ENCODE data around the gene GLIS1.

GLIS1 gene

DNA sequence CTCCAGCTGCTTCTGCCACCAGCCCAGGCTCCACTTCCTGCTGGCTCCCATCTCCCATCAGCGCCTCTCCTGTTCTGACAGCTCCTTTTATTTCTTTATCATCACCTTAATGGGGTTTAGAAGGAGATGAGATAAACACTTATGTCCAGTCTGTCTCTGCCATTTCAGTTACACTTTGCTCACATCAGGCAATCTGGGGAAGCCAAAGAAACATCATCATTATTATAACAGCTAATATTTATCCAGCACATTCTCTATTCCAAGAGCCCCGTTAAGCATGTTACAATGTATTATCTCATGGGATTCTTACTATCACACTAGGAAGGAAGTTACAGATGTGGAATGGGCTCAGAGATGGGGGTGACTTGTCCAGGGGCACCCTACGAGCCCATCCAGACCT is 248.6 kb downstream of the GLIS1 start:
- H3K27ac ChIP-seq (ENCODE audit: low read depth, low read length), result no peak overlapping the region
- H3K9me2 ChIP-seq (replicated peaks; ENCODE audit: control insufficient read depth, low read length), result no peaks in the 10 kb centered on the region
- no peaks in the 10 kb centered on the region for H3K27me3 ChIP-seq (ENCODE audit: control insufficient read depth, low read length)
- H4K20me1 ChIP-seq (ENCODE audit: control insufficient read depth, insufficient read depth, low read depth, low read length), result no peaks in the 10 kb centered on the region
- H3K9me3 ChIP-seq (ENCODE audit: control insufficient read depth, insufficient read depth, low read length), result no peaks in the 10 kb centered on the region
- H3K4me3 ChIP-seq (ENCODE audit: low read length), result no peak overlapping the region
- no peaks in the 10 kb centered on the region for H3K79me2 ChIP-seq (ENCODE audit: control insufficient read depth, low read length)
- H3K4me1 ChIP-seq (ENCODE audit: control insufficient read depth, low read length), result no peaks in the 10 kb centered on the region
- no peak overlapping the region for H3K4me2 ChIP-seq (ENCODE audit: low read length)
- H3F3A ChIP-seq (ENCODE audit: control insufficient read depth, insufficient read depth), result no peaks in the 10 kb centered on the region
- H3K36me3 ChIP-seq (ENCODE audit: control insufficient read depth, low read length), result no peaks in the 10 kb centered on the region
- no peak for TF ChIP-seq CTCF (IDR thresholded peaks at IDR 0.05; ENCODE audit: low read depth, low read length, poor library complexity, severe bottlenecking)
- TF ChIP-seq EZH2phosphoT487 (IDR thresholded peaks at IDR 0.05; ENCODE audit: borderline replicate concordance, low read length), result no peak

DNA sequence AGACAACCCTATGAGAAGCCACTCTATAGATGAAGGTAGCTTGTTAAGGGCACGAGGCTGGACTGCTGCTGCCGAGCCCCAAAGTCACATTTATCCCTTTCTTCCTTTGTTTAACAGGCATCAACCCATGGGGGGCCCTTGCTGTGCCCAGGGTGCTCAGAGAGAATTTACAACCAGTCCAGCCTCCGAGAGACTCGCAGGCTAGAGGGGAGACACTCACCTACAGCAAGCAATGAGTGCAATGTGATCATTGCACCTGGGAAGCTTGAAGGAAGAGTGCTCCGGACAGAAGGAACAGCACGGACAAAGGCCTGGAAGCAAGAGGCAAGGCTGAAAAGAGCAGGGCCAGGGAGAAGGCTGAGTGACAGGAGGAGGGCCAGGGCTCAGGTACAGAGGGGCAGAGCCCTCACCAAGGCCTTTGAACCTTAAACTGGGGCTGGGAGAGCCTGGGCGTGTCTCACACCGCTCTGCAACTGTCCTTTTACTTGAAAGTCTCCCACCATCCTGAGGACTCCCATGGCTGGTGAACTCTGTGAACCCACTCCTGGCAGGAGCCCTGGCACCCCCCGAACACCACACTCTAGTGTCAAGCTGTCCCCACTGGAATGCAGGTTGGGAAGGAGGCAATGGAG is 252.5 kb downstream of the GLIS1 start:
- no peaks in the 10 kb centered on the region for H3K4me1 ChIP-seq (ENCODE audit: control insufficient read depth, low read length)
- no peaks in the 10 kb centered on the region for H3K36me3 ChIP-seq (ENCODE audit: control insufficient read depth, low read length)
- H3K4me2 ChIP-seq (ENCODE audit: low read length), result no peak overlapping the region
- H3K9me2 ChIP-seq (replicated peaks; ENCODE audit: control insufficient read depth, low read length), result no peaks in the 10 kb centered on the region
- H3F3A ChIP-seq (ENCODE audit: control insufficient read depth, insufficient read depth), result no peaks in the 10 kb centered on the region
- no peaks in the 10 kb centered on the region for H3K9me3 ChIP-seq (ENCODE audit: control insufficient read depth, insufficient read depth, low read length)
- H3K4me3 ChIP-seq (ENCODE audit: low read length), result no peak overlapping the region
- TF ChIP-seq CTCF (IDR thresholded peaks at IDR 0.05; ENCODE audit: low read depth, low read length, poor library complexity, severe bottlenecking) (no peak), EZH2phosphoT487 (IDR thresholded peaks at IDR 0.05; ENCODE audit: borderline replicate concordance, low read length) (no peak)
- no peaks in the 10 kb centered on the region for H3K79me2 ChIP-seq (ENCODE audit: control insufficient read depth, low read length)
- no peak overlapping the region for H3K27ac ChIP-seq (ENCODE audit: low read depth, low read length)
- H4K20me1 ChIP-seq (ENCODE audit: control insufficient read depth, insufficient read depth, low read depth, low read length), result no peaks in the 10 kb centered on the region
- H3K27me3 ChIP-seq (ENCODE audit: control insufficient read depth, low read length), result no peaks in the 10 kb centered on the region

DNA sequence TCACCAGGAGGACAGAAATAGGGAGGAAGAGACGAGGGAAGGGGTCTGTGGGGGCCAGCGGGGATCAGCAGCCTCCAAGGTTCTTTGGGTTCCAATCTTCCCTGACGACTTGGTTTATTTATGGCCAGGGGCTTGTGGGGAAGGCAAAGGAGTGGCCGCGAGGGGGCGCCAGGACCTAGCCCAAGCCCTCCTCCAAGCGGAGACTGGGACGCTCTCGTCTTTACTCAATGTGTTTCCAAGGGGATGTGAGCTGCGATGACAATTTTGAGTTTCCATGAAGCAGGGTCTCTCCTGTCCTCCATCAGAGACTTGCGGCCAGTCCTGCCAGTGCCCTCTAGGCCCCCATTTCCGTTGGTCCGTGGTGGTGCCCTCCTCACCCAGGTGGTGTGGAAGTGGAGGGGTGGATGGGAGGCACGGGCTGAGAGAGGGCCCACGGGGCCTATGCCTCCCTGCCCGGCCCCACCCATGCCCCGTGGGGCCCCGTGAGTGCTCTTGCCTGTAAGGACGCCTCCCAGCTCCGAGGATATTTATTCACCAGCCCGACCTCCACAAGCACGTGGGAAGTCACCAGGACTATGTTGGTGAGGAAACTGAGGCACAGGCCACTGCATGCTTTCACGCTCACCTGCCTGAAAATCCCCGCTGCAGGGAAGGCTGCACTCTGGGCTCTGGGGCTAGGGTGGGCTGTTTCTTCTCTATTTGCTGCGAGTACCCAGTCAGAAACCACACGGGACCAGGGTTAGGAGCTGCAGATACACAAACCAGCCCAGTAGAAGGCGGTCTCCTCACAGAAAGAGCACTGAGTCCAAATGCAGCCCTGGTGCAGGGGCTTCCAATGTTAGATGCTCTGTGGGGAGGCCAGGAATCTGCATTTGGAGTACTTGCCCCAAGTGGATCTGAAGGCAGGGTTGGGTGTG is 253.2 kb downstream of the GLIS1 start:
- Histone ChIP-seq H3K9me2 (replicated peaks; ENCODE audit: control insufficient read depth, low read length) (no peaks in the 10 kb centered on the region), H3K4me3 (ENCODE audit: low read length) (no peak overlapping the region), H3K36me3 (ENCODE audit: control insufficient read depth, low read length) (no peaks in the 10 kb centered on the region), H3K4me1 (ENCODE audit: control insufficient read depth, low read length) (no peaks in the 10 kb centered on the region), H3K27me3 (ENCODE audit: control insufficient read depth, low read length) (no peaks in the 10 kb centered on the region), H3K9me3 (ENCODE audit: control insufficient read depth, insufficient read depth, low read length) (no peaks in the 10 kb centered on the region), H4K20me1 (ENCODE audit: control insufficient read depth, insufficient read depth, low read depth, low read length) (no peaks in the 10 kb centered on the region), H3K79me2 (ENCODE audit: control insufficient read depth, low read length) (no peaks in the 10 kb centered on the region), H3K27ac (ENCODE audit: low read depth, low read length) (no peak overlapping the region), H3K4me2 (ENCODE audit: low read length) (no peak overlapping the region), H3F3A (ENCODE audit: control insufficient read depth, insufficient read depth) (no peaks in the 10 kb centered on the region)
- no peak for TF ChIP-seq EZH2phosphoT487 (IDR thresholded peaks at IDR 0.05; ENCODE audit: borderline replicate concordance, low read length)
- peak; percentile 96 for TF ChIP-seq CTCF (IDR thresholded peaks at IDR 0.05; ENCODE audit: low read depth, low read length, poor library complexity, severe bottlenecking)

All from DOHH2 (cell line).